ENCODE results near the gene P2RY13.

P2RY13 gene

GRCh38 chr3:151289445-151289844, 39.9 kb downstream of the P2RY13 start:
- DNase-seq: no peak

GRCh38 chr3:151285940-151286339, 43.4 kb downstream of the P2RY13 start:
- no peak for DNase-seq

- no peak for DNase-seq
Observed at GRCh38 chr3:151283907-151284461, 45.4 kb downstream of the P2RY13 start.

GRCh38 chr3:151283387-151283786, 46.0 kb downstream of the P2RY13 start:
- no peak for DNase-seq

- DNase-seq: peak; percentile 33
Observed at GRCh38 chr3:151282921-151283320, 46.4 kb downstream of the P2RY13 start.

- no peak for DNase-seq
Observed at GRCh38 chr3:151281671-151282324, 47.6 kb downstream of the P2RY13 start.

GRCh38 chr3:151278230-151278629, 51.1 kb downstream of the P2RY13 start, which contains the start of gene P2RY14:
P2RY14 (minus strand) TSS chr3:151278542; CDS start chr3:151214316, 64,226 bp downstream.
- DNase-seq: no peak

GRCh38 chr3:151276687-151277042, 52.7 kb downstream of the P2RY13 start:
- no peak for DNase-seq
